GM21515 (cell line): Measurements from ENCODE around the gene PTPRCAP.

Experiments used
- ATAC-seq: cut with Tn5 transposase; IDR thresholded peaks from one replicate; pipeline ENCODE4 v1.9.1; 2021; ENCODE audit not compliant: unreplicated experiment

Gene PTPRCAP

DNA sequence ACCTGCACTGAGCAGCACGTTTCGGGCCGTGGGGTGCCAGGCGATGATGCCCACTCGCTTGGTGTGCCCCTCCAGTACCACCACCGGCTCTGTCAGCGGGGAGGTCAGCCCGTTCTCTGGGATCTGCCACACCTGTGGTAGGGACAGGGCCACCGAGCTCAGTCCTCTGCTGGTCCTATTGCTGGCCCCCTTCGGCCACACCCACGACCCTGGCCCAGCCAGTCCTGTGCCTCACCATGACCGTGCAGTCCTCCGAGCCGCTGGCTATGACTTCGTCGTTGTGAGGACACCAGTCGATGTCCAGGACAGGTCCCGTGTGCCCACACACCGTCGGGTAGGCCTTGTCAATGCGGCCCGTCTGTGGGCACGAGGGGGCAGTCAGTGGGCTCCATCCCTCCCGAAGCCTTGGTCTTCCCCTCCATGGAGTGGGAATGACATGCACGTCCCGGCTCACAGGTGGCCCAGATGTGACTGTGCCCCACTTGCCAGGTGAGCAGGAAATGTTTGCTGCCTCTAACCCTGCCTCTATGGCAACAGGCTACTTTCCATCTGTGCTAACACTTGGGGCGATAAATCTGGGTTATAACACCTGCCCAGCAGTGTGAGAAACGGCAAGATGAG, 4.4 kb upstream of the PTPRCAP start:
- no peak for ATAC-seq

DNA sequence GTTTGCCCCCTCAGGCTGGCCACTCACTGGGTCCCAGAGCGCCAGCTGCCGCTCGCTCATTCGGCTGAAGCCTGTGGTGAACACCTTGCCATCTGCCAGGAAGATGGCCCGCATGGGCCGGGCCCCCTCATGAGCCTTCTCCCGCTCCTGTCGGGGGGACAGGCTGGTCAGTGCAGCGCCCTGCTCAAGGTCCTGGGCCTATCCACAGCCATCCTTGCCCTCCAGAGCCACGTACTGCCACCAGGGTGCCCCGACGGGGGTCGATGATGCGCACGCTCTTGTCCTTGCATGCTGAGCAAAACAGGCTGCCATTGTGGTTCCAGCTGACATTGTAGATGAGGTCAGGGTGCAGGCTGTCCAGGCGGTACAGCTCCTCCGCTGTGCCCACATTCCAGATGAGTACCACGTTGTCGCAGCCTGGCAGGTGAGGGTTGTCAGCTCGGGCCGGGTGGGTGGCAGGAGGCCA, 3.6 kb upstream of the PTPRCAP start:
- ATAC-seq, result no peak

DNA sequence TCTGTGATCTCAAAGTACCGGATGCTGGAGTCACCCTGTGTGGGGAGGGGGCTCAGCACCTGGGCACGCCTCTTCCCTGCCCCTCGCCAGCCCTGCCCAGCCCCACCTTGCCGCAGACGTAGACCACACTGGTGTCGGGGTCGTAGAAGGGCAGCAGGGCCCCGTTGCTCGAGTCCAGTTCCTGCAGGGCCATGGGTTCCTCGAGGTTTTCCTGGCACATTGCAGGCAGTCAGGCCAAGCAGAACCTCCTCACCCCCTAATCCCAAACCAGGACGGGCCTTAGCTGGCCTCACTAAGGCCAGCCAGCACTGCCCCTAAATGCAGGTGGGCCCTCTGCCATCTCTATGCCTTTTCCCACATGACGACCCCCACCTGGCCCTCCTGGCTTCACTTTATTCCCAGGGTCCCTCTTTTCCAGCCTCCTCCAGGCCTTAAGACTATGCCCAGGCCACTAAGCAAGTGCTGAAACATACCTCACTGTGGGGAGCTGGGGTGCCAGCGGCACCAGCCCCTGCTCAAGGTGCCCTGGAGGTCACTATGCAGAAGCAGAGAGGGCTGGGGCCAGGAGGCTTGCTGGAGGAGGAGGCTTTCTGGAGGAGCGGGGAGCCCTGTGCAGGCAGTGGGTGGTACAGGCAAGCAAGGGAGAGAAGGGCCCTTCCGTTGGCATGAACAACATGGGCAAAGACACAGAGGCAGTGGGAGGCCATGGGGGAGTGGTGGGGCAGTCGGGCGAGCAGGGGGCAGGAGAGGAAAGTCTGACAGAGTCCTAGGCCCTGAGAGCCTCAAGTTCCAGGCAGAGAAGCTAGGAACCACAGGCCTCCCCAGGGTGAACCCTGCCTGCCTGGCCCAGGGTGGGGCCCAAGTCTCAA, 3.0 kb upstream of the PTPRCAP start:
- ATAC-seq, result no peak

DNA sequence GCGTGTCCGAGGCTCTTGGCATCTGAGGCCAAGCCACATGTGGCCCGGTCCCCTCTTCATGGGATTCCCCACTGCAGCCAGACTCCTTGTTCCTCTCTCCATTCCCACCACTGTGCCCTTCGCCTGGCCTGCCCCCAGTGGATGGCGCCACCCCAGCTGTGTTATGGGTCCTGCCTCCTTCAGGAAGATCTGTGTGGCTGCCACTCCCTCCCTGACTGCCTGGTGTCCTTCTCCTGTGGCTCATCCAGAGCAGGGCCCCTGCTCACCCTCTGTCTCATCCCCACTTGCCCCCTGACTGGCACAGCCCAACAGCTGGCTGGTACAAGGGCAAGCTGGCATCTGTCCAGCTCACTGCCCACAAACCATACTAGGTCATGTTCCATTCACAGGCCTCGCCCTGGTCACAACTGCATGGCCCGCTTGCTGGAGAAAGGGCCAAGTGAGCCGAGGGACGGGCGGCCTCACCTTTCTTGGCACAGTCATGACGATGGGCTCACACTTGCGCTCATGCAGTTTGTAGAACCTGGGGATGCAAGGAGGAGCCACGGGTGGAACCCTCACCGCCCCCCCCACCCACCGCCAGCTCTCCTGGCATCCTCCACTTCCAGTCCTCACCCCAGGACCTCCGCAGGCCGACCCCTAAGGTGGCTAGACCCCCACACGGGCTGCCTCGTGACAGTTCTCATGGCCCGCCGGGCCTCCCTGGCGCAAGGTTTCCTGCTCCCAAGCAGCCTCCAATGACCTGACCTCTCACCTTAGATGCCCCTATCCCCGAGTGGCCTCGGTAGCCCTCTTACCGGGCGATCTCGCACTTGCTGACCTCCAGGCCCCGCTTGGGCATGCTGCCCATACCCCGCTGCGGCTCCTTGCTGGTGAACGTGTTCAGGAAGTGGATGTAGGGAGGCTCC, 2.1 kb upstream of the PTPRCAP start:
- no peak for ATAC-seq

DNA sequence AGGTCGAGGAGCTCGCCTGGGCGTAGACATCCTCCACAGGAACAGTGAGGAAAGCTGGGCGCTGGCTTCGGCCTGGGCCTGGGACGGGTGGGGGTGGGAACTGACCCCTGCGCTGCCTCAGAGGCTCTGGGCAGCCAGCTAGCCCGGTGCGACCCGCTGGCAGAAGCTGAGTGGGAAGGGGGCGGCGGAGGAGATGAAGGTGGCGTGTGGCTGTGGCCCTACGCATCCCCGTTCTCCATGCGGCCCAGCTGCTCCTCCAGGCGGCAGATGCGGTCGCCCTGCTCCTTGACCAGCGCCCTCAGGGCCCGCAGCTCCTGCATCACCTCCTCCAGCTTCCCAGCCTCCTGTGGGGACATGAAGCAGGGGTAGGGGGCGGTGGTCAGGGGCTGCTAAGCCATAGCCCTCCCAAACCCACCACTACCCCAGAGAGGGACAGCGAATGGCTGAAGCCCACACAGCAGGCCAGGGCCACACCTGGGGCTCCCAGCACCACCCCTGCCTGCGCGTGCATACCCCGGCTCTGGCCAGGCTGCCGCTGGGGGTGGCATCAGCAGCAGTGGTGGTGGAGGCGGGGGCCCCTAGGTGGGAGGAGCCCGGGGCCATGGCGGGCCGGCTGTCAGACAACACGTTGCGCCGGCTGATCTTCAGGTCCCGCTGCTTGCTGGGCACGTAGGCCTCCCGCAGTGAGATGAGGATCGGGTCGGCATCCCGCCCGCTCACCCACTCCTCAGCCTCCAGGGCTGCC, 848 bp upstream of the PTPRCAP start:
- ATAC-seq, result no peak

DNA sequence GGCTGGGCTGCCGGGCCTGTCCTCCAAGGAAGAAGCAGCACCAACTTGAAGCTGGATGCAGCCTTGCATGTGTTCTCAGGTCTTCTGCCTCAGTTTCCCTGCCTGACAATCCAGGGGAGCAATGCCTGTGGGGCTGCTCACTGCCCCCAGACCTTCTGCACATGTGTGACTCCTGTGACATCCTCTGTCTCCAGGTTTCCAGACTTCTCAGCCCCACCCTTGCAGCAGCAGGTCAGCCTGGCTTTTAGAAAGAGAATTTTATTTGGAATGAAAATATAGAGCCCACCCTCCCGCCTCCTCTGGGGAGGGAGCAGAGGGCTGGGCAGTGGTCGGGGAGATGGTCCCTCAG, 301 bp upstream of the PTPRCAP start:
- no peak for ATAC-seq

DNA sequence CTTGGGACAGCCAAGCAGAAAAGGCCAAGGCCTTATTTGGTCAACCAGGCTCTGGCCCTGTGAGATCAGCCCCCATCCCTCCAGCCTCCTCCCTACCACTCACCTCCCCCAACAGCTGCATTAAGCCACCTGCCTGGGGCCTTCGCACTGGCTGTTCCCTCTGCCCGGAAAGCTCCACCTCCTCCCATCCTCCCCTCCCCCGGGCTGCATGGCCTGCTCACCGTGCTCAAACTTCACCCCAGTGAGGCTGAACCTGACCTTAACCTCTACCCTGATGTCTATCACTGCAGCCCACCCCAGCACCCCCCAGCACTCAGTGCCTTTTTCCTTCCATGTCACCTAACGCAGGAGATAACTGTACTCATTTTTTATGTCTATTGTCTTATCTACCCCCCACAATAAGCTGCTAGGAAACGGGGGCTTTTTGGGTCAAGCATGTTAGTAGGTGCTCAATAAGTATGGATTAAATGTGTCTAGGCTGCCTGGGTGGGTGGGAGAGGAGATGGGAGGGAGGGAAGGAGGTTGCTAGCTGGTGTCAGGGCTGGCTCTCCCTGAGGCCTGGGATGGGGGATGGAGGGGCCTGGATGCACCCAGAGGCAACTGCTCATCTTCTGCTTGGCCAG, 912 bp downstream of the PTPRCAP start:
- ATAC-seq, result peak; percentile 30

DNA sequence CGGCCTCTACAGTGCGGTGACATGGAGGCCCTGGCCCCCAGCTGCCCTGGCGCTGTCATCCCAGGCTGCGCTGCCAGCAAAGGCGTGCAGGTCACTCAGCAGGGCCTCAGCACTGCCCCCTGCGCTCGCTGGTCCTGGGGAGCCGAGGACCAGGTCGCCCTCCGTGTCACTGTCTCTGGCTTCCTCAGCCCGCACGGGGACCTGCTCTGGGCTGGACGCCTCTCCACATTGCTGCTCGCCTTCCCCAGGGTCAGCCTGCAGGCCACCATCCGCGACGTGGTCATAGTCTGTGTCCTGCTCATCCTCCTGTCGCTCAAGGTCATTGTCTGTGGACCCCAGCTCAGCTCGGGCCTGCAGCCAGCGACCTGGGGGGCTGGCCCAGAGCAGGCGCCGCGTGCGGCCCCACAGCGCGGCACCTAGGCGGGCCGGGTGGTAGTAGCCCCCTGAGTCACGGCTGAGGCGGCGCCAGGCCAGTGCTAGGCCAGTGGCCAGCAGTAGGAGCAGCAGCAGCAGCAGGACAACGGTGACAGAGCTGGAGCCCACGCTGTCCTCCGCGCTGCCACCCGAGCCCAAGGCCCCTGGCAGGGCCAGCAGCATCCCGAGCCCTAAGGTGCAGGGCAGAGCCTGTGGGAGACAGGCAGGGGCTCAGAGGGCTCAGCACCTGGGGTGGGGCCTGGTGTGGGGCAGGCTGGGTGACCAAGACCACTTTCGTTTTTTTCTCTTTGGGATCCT, 1.6 kb downstream of the PTPRCAP start:
- ATAC-seq, result no peak

DNA sequence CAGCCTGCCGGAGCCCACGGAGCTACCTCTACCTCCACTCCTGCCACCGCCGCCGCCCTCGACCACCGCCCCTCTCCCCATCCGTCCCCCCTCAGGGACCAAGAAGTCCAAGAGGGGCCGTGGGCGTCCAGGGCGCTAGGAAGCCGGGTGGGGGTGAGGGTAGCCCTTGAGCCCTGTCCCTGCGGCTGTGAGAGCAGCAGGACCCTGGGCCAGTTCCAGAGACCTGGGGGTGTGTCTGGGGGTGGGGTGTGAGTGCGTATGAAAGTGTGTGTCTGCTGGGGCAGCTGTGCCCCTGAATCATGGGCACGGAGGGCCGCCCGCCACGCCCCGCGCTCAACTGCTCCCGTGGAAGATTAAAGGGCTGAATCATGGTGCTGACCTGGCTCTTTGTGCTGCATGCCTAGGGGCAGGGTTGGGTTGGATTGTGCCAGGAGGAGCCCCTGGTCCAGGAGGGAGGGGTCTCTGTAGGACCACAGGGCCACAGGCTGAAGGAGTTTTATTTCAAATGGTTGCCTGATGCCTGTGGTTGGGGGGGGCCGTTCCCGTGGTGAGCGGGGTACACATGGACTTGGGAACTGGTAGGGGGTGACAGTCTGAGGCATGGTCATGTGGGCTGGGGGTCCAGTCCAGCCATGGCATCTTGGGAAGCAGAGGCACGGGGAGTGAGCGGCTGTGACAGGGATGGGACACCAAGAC, 2.3 kb downstream of the PTPRCAP start:
- no peak for ATAC-seq

DNA sequence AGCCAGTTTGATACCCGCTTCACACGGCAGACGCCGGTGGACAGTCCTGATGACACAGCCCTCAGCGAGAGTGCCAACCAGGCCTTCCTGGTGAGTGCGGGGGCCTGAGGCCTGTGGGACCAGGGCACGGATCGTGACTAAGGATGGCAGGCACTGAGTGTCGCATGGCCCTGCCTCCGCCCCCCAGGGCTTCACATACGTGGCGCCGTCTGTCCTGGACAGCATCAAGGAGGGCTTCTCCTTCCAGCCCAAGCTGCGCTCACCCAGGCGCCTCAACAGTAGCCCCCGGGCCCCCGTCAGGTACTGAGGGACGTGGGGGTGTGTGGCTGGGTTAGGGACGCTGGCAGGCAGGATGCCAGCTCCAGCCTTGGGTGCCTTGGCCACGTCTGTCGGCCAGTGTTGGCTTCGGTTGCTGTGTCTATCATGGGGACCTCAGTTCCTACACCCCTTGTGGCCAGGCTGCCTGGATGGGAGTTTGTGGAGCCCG, 3.0 kb downstream of the PTPRCAP start:
- ATAC-seq, result no peak

DNA sequence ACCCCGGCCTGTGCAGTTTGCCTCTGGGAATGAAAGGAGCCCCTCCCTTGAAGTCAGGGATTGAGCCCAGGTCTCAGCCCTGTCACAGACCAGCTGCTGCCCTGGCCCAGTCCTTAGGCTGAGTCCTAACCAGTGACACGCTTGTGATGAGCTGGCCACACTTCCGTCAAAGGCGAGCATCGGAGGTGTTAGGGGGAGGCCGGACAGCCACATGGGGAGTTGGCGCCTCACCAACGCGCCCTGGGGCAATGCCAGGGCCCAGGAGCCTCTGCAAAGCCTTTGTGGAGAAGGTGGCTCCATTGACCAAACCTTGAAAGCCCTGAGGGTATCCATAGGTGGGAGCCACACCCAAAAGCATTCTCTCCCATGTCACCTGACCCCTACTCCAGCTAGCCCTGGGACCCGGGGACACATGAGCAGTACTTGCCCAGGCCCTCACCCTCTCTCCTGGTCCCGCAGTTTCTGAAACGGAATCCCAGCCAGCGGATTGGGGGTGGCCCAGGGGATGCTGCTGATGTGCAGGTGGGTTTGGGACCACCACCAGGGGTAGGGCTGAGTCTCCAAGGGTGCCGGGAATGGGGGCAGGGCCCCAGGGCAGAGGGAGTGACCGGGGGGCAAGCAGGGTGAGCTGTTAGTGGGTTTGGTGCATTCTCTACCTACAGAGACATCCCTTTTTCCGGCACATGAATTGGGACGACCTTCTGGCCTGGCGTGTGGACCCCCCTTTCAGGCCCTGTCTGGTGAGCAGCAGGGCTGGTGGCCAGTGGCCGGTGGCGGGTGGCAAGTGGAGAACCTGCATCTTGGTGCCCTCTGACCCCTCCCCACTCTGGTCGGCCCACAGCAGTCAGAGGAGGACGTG, 3.7 kb downstream of the PTPRCAP start:
- ATAC-seq, result no peak

DNA sequence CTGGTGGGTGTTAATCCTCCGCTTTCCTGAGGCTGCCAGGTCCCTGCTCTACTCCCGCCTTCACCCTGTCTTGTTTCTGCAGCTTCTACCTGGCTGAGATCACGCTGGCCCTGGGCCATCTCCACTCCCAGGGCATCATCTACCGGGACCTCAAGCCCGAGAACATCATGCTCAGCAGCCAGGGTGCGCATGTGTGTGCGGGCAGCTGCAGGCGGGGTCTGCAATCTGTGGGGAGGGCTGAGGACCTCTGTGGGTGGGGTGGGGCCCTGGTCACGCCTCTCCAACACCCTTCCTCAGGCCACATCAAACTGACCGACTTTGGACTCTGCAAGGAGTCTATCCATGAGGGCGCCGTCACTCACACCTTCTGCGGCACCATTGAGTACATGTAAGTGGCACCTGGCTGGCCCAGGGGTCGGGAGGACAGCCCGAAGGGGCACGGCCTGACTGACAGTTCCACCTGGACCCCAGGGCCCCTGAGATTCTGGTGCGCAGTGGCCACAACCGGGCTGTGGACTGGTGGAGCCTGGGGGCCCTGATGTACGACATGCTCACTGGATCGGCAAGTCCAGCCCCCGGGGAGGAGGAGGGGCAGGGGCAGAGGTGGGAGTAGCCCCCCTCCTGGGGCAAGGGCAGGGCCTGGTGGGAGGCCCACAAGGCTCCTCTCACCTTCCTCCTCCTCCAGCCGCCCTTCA, 4.7 kb downstream of the PTPRCAP start:
- no peak for ATAC-seq

DNA sequence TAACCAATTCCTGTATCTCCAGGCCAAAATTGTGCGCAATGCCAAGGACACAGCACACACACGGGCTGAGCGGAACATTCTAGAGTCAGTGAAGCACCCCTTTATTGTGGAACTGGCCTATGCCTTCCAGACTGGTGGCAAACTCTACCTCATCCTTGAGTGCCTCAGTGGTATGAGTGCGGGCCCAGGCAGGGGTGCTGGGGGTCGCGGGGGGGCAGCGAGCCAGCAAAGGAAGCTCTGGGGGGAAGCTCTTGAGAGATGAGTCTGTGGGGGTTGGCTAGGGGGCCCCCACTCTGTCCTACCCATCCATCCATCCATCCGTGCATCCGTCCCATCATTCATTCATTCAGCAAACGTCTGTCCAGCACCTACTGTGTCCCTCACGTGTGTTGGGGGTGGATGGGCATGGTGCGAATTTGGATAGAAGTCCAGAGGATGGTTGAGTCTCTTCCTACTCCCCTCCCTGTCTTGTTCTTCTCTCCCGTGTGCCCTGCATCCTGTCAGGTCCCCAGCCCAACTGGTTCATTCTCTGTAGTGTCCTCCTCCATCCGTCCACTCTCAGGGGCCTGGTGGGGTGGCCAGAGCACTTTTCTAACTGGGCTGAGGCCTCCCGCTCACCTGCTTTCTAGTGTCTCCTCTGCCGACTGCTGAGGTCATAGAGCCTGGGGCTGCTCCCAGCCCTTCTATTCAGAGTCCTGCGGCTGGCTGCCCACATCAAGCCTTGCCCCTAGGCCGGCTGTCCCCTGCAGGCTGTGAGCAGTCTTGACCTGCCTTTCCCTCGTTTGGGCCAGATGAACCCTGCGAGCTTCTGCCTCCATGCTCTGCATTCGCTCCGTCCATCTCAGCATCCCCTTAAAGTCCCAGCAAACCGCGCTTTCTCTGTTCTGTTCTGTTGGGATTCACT, 5.9 kb downstream of the PTPRCAP start:
- ATAC-seq, result no peak

DNA sequence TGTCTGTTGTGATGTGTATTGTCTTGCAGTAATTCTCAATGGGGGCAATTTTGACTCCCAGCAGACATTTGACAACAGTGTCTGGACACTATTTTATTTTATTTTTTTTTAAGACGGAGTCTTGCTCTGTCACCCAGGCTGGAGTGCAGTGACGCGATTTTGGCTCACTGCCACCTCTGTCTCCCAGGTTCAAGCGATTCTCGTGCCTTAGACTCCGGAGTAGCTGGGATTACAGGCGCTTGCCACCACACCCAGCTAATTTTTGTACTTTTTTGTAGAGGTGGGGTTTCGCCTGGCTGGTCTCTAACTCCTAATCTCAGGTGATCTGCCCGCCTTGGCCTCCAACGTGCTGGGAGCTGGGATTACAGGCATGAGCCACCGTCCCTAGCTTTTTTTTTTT, 7.8 kb downstream of the PTPRCAP start:
- ATAC-seq, result no peak

DNA sequence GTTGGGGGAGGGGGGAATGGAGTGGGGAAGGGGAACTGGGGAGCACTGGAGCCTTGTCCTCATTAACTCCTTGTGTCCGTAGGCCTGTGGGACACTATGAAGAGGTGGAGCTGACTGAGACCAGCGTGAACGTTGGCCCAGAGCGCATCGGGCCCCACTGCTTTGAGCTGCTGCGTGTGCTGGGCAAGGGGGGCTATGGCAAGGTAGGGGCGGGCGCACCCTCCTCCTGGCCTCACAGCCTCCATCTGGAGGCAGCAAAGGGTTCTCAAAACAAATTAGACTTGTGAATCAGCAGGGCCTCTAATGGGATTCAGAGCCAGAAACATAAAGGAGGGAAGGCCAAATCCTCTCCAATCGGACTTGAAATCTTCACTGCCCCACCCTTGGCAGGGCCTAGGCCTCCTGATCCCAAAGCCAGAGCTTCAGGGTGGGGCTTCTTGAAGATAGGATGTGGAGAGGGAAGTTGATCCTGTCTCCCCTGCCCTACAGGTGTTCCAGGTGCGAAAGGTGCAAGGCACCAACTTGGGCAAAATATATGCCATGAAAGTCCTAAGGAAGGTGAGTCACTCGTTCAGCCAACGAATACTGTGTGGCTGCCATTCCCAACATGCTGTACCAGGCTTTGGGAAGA, 8.3 kb downstream of the PTPRCAP start:
- no peak for ATAC-seq
